Activated T-cell treated with anti-CD3 and anti-CD28 coated beads, Interleukin-2, amount 50 U/mL, for 24 hours (primary cell): ENCODE data around the gene CPXM2.

ENCODE experiments used
- DNase-seq: peaks from one replicate; pipeline ENCODE4 v3.0.0-alpha.2; 2020
- H3K27ac Mint-ChIP-seq: 2 replicates; pipeline ENCODE4 v1.8.0; 2020; ENCODE audit warnings: mild to moderate bottlenecking, mixed read lengths
- H3K27me3 Mint-ChIP-seq: 2 replicates; pipeline ENCODE4 v1.8.0; 2020; ENCODE audit warnings: mixed read lengths
- H3K36me3 Mint-ChIP-seq: 2 replicates; pipeline ENCODE4 v1.8.0; 2020; ENCODE audit warnings: low read depth, mixed read lengths
- H3K4me1 Mint-ChIP-seq: 2 replicates; pipeline ENCODE4 v1.8.0; 2020; ENCODE audit warnings: low read depth, mixed read lengths
- H3K4me3 Mint-ChIP-seq: 2 replicates; pipeline ENCODE4 v1.8.0; 2020; ENCODE audit warnings: mild to moderate bottlenecking, moderate library complexity, mixed read lengths
- H3K9me3 Mint-ChIP-seq: 2 replicates; pipeline ENCODE4 v1.8.0; 2020; ENCODE audit warnings: mixed read lengths

The CPXM2 gene

GRCh38 chr10:123836418-123837145 lies 55.0 kb downstream of the CPXM2 start:
- Mint-ChIP-seq H3K9me3 (peaks cover 2% of the 10 kb centered on the region), H3K27ac (no peak overlapping the region), H3K36me3 (no peaks in the 10 kb centered on the region), H3K4me3 (no peak overlapping the region), H3K4me1 (no peaks in the 10 kb centered on the region), H3K27me3 (peaks cover 18% of the 10 kb centered on the region)
- DNase-seq = no peak

DNA sequence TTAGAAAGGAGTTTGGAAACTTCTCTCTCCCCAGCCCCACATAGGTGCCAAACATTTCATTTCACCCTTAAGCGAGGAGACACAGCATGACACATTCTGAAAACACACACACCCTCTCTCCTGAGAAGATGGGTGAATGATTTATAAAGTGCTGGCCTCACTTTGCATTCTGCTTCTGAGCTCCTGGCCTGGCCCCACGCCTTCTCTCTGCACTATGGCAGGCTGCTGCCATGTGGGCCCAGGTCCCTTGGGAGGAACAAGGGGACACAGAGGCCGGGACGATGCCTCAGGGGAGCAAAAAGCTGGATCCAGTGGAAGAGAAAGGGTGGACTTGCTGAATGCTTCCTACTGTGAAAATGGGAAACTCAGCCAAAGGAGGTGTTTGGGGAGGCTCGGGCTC lies 56.0 kb downstream of the CPXM2 start:
- peaks cover 2% of the 10 kb centered on the region for H3K9me3 Mint-ChIP-seq
- H3K4me1 Mint-ChIP-seq = no peaks in the 10 kb centered on the region
- H3K27ac Mint-ChIP-seq = no peak overlapping the region
- no peak overlapping the region for H3K4me3 Mint-ChIP-seq
- DNase-seq = no peak
- H3K36me3 Mint-ChIP-seq = no peaks in the 10 kb centered on the region
- H3K27me3 Mint-ChIP-seq = peaks cover 16% of the 10 kb centered on the region

DNA sequence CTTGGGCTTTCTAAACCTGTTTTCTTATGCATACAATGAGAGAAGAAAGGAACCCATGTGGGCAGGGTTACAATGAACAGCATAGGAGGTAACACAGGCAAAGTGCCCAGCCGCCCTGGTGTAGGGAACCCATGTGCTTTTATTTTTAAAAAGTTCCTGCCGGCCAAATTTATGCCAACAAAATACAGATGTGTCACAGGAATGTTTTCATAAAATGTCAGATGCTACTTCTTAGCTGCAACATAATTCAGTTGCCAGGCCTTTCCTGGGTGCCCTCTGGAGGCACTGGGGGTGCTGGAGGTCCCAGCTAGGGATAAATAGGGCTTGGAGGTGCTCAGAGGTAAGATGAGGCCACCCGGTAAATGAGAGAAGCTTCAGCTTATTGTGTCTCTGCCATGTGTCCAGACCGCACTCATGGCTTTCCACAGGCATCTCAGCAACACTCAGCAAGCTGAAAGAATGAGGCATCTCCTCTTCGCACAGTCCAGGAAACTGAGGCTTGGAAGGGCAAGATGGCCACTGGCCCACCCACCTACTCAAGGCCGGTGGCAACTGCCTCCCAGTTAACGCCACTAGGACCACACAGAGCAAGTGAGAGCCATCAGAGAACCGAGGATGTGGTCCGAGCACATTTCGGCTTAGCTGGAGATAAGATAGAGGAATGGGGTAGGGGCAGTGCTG lies 58.3 kb downstream of the CPXM2 start:
- H3K27me3 Mint-ChIP-seq = peaks cover 19% of the 10 kb centered on the region
- no peak for DNase-seq
- H3K9me3 Mint-ChIP-seq = peaks cover 4% of the 10 kb centered on the region
- H3K4me3 Mint-ChIP-seq = no peak overlapping the region
- H3K4me1 Mint-ChIP-seq = no peaks in the 10 kb centered on the region
- no peak overlapping the region for H3K27ac Mint-ChIP-seq
- no peaks in the 10 kb centered on the region for H3K36me3 Mint-ChIP-seq

- Mint-ChIP-seq H3K27ac (no peak overlapping the region), H3K36me3 (no peaks in the 10 kb centered on the region), H3K4me1 (no peaks in the 10 kb centered on the region), H3K4me3 (no peak overlapping the region), H3K27me3 (peaks cover 16% of the 10 kb centered on the region), H3K9me3 (peaks cover 2% of the 10 kb centered on the region)
- no peak for DNase-seq
These were observed 60.3 kb downstream of the CPXM2 start for GRCh38 chr10:123831259-123831658.

DNA sequence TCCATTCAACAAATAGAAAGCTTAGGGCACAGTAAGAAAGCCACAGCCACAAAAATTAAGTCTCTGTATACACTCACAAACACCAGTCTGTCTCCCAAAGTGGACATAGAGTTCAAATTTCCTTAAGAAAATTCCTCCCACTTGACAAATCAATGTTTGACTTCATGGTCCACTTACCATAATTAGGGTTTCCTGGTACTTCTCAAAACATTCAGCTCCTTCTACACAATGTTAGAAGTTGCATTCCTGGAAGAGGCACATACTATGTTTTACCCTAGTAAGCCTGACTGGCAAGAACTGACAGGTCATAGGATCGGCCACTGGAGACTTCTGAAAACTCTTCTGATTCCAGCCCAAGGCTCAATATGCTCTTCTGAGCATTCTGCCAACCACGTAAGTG lies 70.5 kb downstream of the CPXM2 start:
- Mint-ChIP-seq H3K4me3 (no peak overlapping the region), H3K4me1 (no peaks in the 10 kb centered on the region), H3K27me3 (peaks cover 21% of the 10 kb centered on the region)

GRCh38 chr10:123809632-123810031 lies 82.0 kb downstream of the CPXM2 start:
- Mint-ChIP-seq H3K9me3 (no peaks in the 10 kb centered on the region), H3K36me3 (no peaks in the 10 kb centered on the region), H3K4me3 (no peak overlapping the region), H3K4me1 (no peaks in the 10 kb centered on the region), H3K27ac (no peak overlapping the region), H3K27me3 (peaks cover 36% of the 10 kb centered on the region)
- DNase-seq = no peak

More for the DNA sequence above, 70.5 kb downstream of the CPXM2 start:
- Mint-ChIP-seq H3K27ac (no peak overlapping the region), H3K9me3 (peaks cover 3% of the 10 kb centered on the region), H3K36me3 (no peaks in the 10 kb centered on the region)
- DNase-seq = no peak

GRCh38 chr10:123808906-123809305 lies 82.7 kb downstream of the CPXM2 start:
- Mint-ChIP-seq H3K4me3 (no peak overlapping the region), H3K27me3 (peaks cover 43% of the 10 kb centered on the region), H3K36me3 (no peaks in the 10 kb centered on the region), H3K27ac (no peak overlapping the region), H3K9me3 (no peaks in the 10 kb centered on the region), H3K4me1 (no peaks in the 10 kb centered on the region)
- DNase-seq = no peak

DNA sequence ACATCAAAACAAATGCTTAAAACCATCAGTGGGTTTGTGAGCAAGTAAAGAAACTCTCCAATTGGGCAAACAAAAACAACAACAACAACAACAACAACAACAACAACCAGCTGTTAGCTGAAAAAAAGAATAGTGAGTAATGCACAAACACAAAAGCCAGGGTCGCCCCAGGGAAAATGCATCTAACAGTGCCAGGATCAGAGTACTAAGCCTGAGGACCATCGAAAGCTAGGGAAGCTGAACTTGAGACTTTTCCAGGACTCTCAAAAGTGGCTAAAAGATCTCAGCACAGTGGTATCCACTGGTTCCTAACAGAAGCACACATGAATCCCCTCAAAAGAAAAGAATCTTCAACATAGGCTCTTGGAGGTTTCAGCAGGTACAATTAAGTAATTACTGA lies 83.3 kb downstream of the CPXM2 start:
- H3K9me3 Mint-ChIP-seq = no peaks in the 10 kb centered on the region
- no peaks in the 10 kb centered on the region for H3K36me3 Mint-ChIP-seq
- H3K27ac Mint-ChIP-seq = no peak overlapping the region
- no peaks in the 10 kb centered on the region for H3K4me1 Mint-ChIP-seq
- DNase-seq = no peak
- H3K4me3 Mint-ChIP-seq = no peak overlapping the region
- H3K27me3 Mint-ChIP-seq = peaks cover 49% of the 10 kb centered on the region

DNA sequence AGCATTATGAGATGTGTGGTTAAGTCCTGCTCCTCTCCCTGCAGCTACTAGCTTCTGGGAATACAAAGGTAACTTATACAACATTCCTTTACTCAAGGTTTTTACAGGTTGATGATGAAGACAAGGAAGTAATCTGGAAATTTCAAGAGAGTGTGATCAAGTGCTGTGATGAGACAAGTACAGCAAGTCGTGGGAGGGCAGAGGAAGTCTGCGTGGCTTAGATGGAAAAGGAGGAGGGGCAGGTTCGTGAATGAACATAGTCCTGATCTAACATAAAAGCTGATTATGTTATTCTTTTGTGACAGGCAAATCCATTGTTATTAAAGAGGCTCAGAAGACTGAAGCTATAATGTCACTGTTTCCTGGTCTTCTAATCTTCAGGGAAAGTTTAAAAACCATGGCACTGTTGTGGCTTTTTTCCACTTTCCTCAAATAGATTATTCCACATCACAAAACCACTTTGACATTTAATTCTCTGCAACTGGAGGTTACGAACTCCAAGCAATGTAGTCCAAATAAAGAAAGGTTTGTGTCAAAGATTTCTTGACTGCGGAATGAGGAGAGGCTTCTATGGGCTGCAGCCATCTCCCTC lies 84.1 kb downstream of the CPXM2 start:
- Mint-ChIP-seq H3K27me3 (peaks cover 49% of the 10 kb centered on the region), H3K4me3 (no peak overlapping the region), H3K27ac (no peak overlapping the region), H3K9me3 (no peaks in the 10 kb centered on the region), H3K36me3 (no peaks in the 10 kb centered on the region), H3K4me1 (no peaks in the 10 kb centered on the region)
- DNase-seq = no peak

- no peaks in the 10 kb centered on the region for H3K9me3 Mint-ChIP-seq
- no peak overlapping the region for H3K4me3 Mint-ChIP-seq
- no peak for DNase-seq
- H3K27me3 Mint-ChIP-seq = peaks cover 57% of the 10 kb centered on the region
- H3K27ac Mint-ChIP-seq = no peak overlapping the region
- peaks cover 2% of the 10 kb centered on the region for H3K4me1 Mint-ChIP-seq
- H3K36me3 Mint-ChIP-seq = no peaks in the 10 kb centered on the region
These were observed 86.9 kb downstream of the CPXM2 start for GRCh38 chr10:123804716-123805115.

GRCh38 chr10:123800821-123801220 lies 90.8 kb downstream of the CPXM2 start:
- Mint-ChIP-seq H3K27me3 (peaks cover 34% of the 10 kb centered on the region), H3K36me3 (no peaks in the 10 kb centered on the region), H3K4me3 (no peak overlapping the region), H3K27ac (no peak overlapping the region), H3K4me1 (peaks cover 2% of the 10 kb centered on the region), H3K9me3 (no peaks in the 10 kb centered on the region)
- DNase-seq = no peak

DNA sequence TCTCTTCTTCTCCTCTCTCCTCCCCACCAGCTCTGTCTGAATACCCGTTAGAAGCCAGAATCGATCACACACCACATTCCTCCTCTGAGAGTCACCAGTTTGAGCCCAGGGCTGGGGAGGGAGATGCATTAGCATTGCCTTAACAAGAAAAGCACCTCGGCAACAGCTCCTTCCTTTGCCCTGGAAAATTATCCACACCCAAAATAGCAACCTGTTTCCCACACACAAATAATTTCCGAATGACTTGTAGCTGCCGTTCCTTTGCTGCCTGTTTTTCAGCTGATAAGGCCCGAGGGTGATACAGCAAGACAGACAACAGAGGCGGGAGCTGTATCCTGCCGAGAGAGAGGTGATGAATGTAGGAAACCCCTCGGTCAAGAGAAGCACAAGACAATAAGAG lies 91.3 kb downstream of the CPXM2 start:
- H3K9me3 Mint-ChIP-seq = no peaks in the 10 kb centered on the region
- no peak for DNase-seq
- H3K27ac Mint-ChIP-seq = no peak overlapping the region
- H3K36me3 Mint-ChIP-seq = no peaks in the 10 kb centered on the region
- H3K27me3 Mint-ChIP-seq = peaks cover 29% of the 10 kb centered on the region
- H3K4me1 Mint-ChIP-seq = peaks cover 2% of the 10 kb centered on the region
- no peak overlapping the region for H3K4me3 Mint-ChIP-seq

DNA sequence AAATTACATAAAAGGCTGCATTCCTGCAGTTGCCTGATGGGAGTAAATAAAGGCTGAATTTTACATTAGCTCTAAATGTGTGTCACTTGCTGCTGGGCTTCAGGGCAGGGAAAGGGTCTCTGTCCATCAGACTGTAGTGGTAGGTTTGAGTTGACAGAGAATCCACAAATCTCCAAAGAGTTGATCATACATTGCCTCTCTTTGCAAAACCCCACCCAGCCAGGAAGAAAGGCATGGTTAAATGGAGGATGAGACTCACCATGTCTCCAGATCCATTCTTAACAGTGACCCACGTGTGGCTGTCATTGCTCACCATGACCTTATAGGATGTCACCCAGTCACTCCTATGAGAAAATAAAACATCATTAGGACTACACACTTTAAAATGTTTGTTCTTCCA lies 92.8 kb downstream of the CPXM2 start:
- Mint-ChIP-seq H3K4me3 (no peak overlapping the region), H3K27ac (no peak overlapping the region), H3K9me3 (no peaks in the 10 kb centered on the region), H3K27me3 (peaks cover 15% of the 10 kb centered on the region), H3K4me1 (peaks cover 2% of the 10 kb centered on the region), H3K36me3 (no peaks in the 10 kb centered on the region)
- DNase-seq = no peak

DNA sequence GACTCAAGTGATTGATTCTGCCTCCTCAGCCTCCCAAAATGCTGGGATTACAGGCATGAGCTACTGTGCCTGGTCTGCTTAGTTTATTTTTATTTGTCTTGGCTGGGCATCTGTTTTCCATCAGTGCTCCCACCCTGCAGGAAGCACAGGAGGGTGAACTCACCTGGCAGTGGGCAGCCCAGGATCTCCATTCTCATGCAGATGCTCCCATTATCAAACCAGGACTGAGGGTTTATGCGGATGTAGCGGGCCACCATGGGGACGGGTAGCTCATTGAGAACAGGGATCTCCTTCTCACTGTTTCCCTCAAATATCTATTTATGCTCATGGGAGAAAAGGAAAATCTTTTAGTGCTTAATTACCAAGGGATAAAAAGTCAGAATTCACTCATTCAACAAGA lies 93.8 kb downstream of the CPXM2 start:
- peaks cover 10% of the 10 kb centered on the region for H3K27me3 Mint-ChIP-seq
- no peak overlapping the region for H3K4me3 Mint-ChIP-seq
- peaks cover 2% of the 10 kb centered on the region for H3K4me1 Mint-ChIP-seq
- H3K27ac Mint-ChIP-seq = no peak overlapping the region
- H3K36me3 Mint-ChIP-seq = no peaks in the 10 kb centered on the region
- no peaks in the 10 kb centered on the region for H3K9me3 Mint-ChIP-seq
- no peak for DNase-seq

GRCh38 chr10:123796736-123797135 lies 94.9 kb downstream of the CPXM2 start:
- Mint-ChIP-seq H3K9me3 (no peaks in the 10 kb centered on the region), H3K36me3 (no peaks in the 10 kb centered on the region), H3K27me3 (peaks cover 11% of the 10 kb centered on the region), H3K27ac (no peak overlapping the region), H3K4me1 (peaks cover 2% of the 10 kb centered on the region), H3K4me3 (no peak overlapping the region)
- no peak for DNase-seq
